SU-DHL-6 (cell line): Measurements from ENCODE around the gene SC5D.

Experiments used
- H2AFZ ChIP-seq: fragments of 200-600 bp; sonication (generic); 2 replicates; pipeline ENCODE4 v1.6.1; 2014; ENCODE audit warnings: low read depth, mild to moderate bottlenecking, moderate library complexity, mixed read lengths, antibody characterized with exemption, low read length; ENCODE audit not compliant: severe bottlenecking
- H3F3A ChIP-seq: fragments of 200-600 bp; shearing (Covaris generic); 2 replicates; pipeline ENCODE4 v1.6.0; 2016; ENCODE audit warnings: antibody characterized with exemption, mild to moderate bottlenecking; ENCODE audit not compliant: insufficient read depth
- H3K27ac ChIP-seq: fragments of 200-600 bp; sonication (generic); 2 replicates; pipeline ENCODE4 v1.5.1; 2016; ENCODE audit warnings: low read depth, mild to moderate bottlenecking, low read length, moderate library complexity, mixed read lengths
- H3K27me3 ChIP-seq: fragments of 200-600 bp; sonication (generic), shearing (Covaris generic); 2 replicates; pipeline ENCODE4 v1.6.0; 2014; ENCODE audit warnings: mild to moderate bottlenecking, low read length
- H3K36me3 ChIP-seq: fragments of 200-600 bp; sonication (generic); 2 replicates; pipeline ENCODE4 v1.6.1; 2014; ENCODE audit warnings: mild to moderate bottlenecking, low read length, mixed read lengths
- H3K4me2 ChIP-seq: fragments of 300-600, 200-600 bp; shearing (Covaris generic), sonication (generic); 2 replicates; pipeline ENCODE4 v1.6.0; 2014; ENCODE audit warnings: low read length, low read depth, mild to moderate bottlenecking; ENCODE audit not compliant: poor library complexity, severe bottlenecking
- H3K4me3 ChIP-seq: fragments of 200-600 bp; sonication (generic); 2 replicates; pipeline ENCODE4 v1.5.1; 2014; ENCODE audit warnings: antibody characterized with exemption, low read length, mild to moderate bottlenecking, mixed read lengths; ENCODE audit not compliant: insufficient read depth, poor library complexity, severe bottlenecking
- H3K79me2 ChIP-seq: fragments of 200-600 bp; sonication (generic); 2 replicates; pipeline ENCODE4 v1.6.1; 2014; ENCODE audit warnings: mild to moderate bottlenecking, low read length, moderate library complexity; ENCODE audit not compliant: insufficient read depth
- H3K9ac ChIP-seq: fragments of 200-600 bp; sonication (generic); 2 replicates; pipeline ENCODE4 v1.7.0; 2014; ENCODE audit warnings: mild to moderate bottlenecking, low read length
- H3K9me2 ChIP-seq: fragments of 200-600 bp; sonication (generic); replicated peaks from 2 replicates; pipeline ENCODE4 v1.6.1; 2014; ENCODE audit warnings: low read length; ENCODE audit not compliant: insufficient read depth
- H3K9me3 ChIP-seq: fragments of 200-600 bp; sonication (generic); 2 replicates; pipeline ENCODE4 v1.6.1; 2014; ENCODE audit warnings: low read length, mixed read lengths; ENCODE audit not compliant: insufficient read depth
- H4K20me1 ChIP-seq: fragments of 200-600 bp; sonication (generic); 2 replicates; pipeline ENCODE4 v1.6.1; 2014; ENCODE audit warnings: low read depth, mild to moderate bottlenecking, antibody characterized with exemption, low read length, moderate library complexity, mixed read lengths
- CTCF ChIP-seq: fragments of 200-600 bp; sonication (generic); IDR thresholded peaks from one replicate; pipeline ENCODE4 v1.5.1; 2017; ENCODE audit warnings: antibody characterized with exemption, mild to moderate bottlenecking, low read length, moderate library complexity; ENCODE audit not compliant: insufficient read depth, poor library complexity, severe bottlenecking
- EZH2phosphoT487 ChIP-seq: fragments of 200-600 bp; sonication (generic), shearing (Covaris generic); conservative IDR thresholded peaks from 2 replicates; pipeline ENCODE4 v1.6.1; 2018; ENCODE audit warnings: mild to moderate bottlenecking, antibody characterized with exemption, low read length, moderate library complexity, mixed read lengths

Gene SC5D

GRCh38 chr11:121265586-121265985 is 27.0 kb upstream of the SC5D start:
- no peaks in the 10 kb centered on the region for H4K20me1 ChIP-seq
- no peaks in the 10 kb centered on the region for H3K27me3 ChIP-seq

DNA sequence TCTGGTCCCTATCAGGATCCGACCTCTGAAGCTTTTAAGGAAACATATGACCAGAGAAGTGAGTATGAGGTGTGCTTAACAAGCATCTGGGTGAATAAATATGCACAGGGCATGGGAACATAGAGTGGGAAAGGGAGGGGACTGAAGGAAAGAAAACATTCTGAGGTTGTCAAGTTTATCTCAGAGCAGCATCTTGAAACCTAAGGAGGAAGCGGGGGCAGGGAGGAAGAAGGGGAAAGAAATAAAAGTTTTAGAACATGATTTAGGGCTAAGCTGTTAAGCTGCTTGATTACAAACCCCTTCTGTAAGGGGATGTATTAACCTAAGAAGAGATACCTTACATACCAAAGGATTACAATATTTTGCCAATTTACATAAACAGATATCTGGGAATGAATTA is 24.0 kb upstream of the SC5D start:
- Histone ChIP-seq H4K20me1 (no peaks in the 10 kb centered on the region), H3K27me3 (no peaks in the 10 kb centered on the region), H3K27ac (no peak overlapping the region), H3F3A (no peaks in the 10 kb centered on the region), H3K4me3 (no peak overlapping the region), H3K9me2 (no peaks in the 10 kb centered on the region), H3K36me3 (no peaks in the 10 kb centered on the region), H3K9me3 (no peaks in the 10 kb centered on the region), H3K79me2 (no peaks in the 10 kb centered on the region), H3K9ac (no peak overlapping the region), H2AFZ (no peak overlapping the region), H3K4me2 (no peak overlapping the region)
- TF ChIP-seq CTCF (no peak), EZH2phosphoT487 (no peak)

More at GRCh38 chr11:121265586-121265985, 27.0 kb upstream of the SC5D start:
- Histone ChIP-seq H3K27ac (no peak overlapping the region), H3K4me3 (no peak overlapping the region), H3K9me2 (no peaks in the 10 kb centered on the region), H3K9ac (no peak overlapping the region), H3K9me3 (no peaks in the 10 kb centered on the region), H3F3A (no peaks in the 10 kb centered on the region), H3K79me2 (no peaks in the 10 kb centered on the region), H3K4me2 (no peak overlapping the region), H3K36me3 (no peaks in the 10 kb centered on the region), H2AFZ (no peak overlapping the region)
- TF ChIP-seq CTCF: no peak
- no peak for TF ChIP-seq EZH2phosphoT487

- Histone ChIP-seq H3K27me3 (no peaks in the 10 kb centered on the region), H3K79me2 (no peaks in the 10 kb centered on the region)
Observed at GRCh38 chr11:121270001-121270678, 22.4 kb upstream of the SC5D start.

More at GRCh38 chr11:121270001-121270678, 22.4 kb upstream of the SC5D start:
- H3K4me3 ChIP-seq: no peak overlapping the region
- no peaks in the 10 kb centered on the region for H3K9me3 ChIP-seq
- H3F3A ChIP-seq: no peaks in the 10 kb centered on the region
- TF ChIP-seq EZH2phosphoT487 (no peak), CTCF (no peak)
- H3K4me2 ChIP-seq: no peak overlapping the region
- no peak overlapping the region for H3K9ac ChIP-seq
- H2AFZ ChIP-seq: no peak overlapping the region
- no peak overlapping the region for H3K27ac ChIP-seq
- no peaks in the 10 kb centered on the region for H4K20me1 ChIP-seq
- H3K9me2 ChIP-seq: no peaks in the 10 kb centered on the region
- no peaks in the 10 kb centered on the region for H3K36me3 ChIP-seq
